ENCODE results near the gene F7.
A peak's percentile ranks its signal among the peaks of the same experiment; 100 is the strongest.

F7 gene

DNA sequence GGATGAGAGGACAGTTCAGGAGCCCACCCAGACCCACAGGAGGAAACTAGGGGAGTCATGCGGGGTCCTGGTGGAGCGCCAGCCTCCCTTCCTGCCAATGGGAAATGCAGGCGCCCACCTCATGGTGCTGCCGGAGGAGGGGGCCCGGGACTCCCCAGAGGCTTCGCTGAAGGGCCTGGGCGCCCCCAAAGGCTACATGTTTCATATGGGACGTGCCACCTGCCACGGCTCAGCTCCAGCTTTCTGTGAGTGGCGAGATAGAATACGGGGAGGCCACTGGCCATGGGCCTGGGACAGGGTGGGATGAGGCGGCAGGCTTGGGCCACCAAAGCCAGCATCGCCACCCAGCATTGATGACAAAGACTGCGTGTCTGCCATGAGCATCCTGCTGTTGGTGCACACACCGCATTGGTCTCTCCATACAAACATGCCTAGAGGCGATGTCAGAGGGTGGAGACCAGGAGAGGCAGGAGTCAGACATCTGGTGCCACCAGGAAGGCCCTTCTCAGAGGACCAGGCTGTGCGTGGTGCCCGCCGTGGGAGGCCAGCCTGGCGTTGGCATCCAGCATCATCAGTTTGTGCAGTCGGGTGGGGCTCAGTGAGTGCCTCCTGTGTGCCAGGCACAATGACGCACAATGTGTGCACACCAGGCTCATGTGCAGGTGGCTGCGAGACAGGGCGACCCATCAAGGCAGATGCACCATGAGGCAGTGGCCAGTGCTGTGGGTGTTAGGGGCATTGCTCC, 15.8 kb downstream of the F7 start:
- TF ChIP-seq CTCF (IDR thresholded peaks at IDR 0.05; ENCODE audit: control insufficient read depth, extremely low read depth, insufficient read depth): no peak
- no peak overlapping the region for H3K4me3 ChIP-seq (ENCODE audit: low read depth, low read length)
- DNase-seq (ENCODE audit: low read depth): no peak

- no peak for DNase-seq (ENCODE audit: low read depth)
- H3K4me3 ChIP-seq (ENCODE audit: low read depth, low read length): no peak overlapping the region
- no peak for TF ChIP-seq CTCF (IDR thresholded peaks at IDR 0.05; ENCODE audit: control insufficient read depth, extremely low read depth, insufficient read depth)
Observed at GRCh38 chr13:113121928-113122471, 16.4 kb downstream of the F7 start.

DNA sequence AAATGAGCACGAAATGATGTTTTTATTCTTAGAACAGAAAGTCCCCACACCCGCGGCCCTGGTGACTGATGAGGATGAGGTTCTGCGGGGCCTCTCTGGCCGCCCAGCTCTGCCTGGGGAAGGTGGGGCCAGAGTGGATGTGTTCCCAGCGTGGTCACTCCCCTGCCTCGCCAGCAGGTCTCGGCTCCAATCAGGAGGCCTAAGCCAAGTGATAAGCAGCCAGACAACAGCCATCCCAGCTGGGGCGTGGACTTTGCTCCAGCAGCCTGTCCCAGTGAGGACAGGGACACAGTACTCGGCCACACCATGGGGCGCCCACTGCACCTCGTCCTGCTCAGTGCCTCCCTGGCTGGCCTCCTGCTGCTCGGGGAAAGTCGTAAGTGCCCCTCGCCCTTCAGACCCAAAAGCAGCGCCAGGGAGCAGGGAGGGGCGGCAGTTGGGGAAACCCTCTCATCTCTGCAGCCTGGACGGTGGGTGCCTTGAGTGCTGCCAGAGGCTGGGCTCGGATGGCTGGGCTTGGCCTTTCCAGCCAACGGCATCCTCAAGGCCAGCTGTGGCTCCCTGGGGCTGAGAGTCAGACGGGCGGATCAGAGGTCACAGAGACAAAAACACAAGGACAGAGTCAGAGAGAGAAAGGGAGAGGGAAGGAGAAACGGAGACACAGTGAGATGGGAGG, 17.1 kb downstream of the F7 start, which contains the start of gene F10:
TSS of gene F10 (plus strand) at position 250 of the 676 bp plus-strand sequence. CDS start at position 307, 57 bp downstream.
- no peak for TF ChIP-seq CTCF (IDR thresholded peaks at IDR 0.05; ENCODE audit: control insufficient read depth, extremely low read depth, insufficient read depth)
- H3K4me3 ChIP-seq (ENCODE audit: low read depth, low read length): no peak within 1 kb of the TSS
- no peak for DNase-seq (ENCODE audit: low read depth)

DNA sequence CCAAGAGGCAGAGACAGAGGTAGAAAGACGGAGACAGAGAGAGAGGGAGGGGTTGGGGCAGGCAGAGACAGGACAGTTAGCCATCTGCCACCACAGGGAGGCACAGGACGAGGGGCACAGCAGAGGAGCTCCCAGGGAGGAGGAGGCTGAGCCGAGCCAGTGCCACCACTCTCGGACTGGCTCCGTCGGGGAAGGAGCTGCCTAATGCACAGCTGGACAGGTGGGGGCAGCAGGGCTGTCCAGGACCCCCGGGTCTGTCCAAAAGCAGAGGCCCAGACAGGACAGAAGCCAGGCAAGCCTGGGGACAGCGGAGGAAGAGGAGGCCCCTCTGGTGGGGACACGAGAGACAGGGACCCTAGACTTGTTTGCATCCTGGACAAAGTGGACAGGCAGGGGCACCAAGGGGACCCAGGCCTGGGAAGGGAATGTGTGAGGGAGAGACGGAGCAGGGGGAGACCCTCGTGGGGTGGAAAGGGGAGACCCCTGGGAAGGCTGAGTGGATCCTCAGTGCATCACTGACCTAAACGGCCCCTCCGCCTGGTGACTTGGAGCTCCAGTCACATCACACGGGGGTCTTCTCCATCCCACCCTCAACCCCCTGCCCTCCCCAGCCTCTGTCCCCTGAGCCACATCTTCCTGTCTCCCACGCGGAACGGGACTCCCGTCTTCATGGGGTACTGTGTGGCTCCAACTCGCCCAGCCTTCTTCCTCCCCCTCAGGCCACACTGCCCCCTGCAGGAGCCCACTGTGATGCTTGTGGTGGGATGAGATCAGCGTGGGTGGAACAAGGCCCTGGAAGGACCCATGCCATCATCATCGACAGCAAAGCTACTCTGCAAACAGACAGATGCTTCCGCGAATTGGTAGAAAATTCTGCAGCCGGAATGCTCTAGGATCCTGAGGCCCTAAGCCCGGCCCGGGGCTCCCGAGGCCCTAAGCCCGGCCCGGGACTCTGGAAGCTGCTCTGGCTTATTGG, 17.9 kb downstream of the F7 start:
- 0 out of 2 replicates have a peak, but pooled peaks have one; percentile 15 for TF ChIP-seq CTCF (IDR thresholded peaks at IDR 0.05; ENCODE audit: control insufficient read depth, extremely low read depth, insufficient read depth)
- no peak for DNase-seq (ENCODE audit: low read depth)
- H3K4me3 ChIP-seq (ENCODE audit: low read depth, low read length): no peak overlapping the region

GRCh38 chr13:113124211-113124970, 18.8 kb downstream of the F7 start:
- TF ChIP-seq CTCF (IDR thresholded peaks at IDR 0.05; ENCODE audit: control insufficient read depth, extremely low read depth, insufficient read depth): no peak
- H3K4me3 ChIP-seq (ENCODE audit: low read depth, low read length): no peak overlapping the region
- DNase-seq (ENCODE audit: low read depth): no peak
